GM23338 (cell line): Measurements from ENCODE around the gene USH1C. TPM values are rescaled to one million over a fixed set of nuclear protein-coding genes. Genes with fewer than 3 reads are reported as not detected.

Experiments
- ATAC-seq: fragments of 200-7000 bp; cut with Tn5 transposase; 3 replicates; pipeline ENCODE4 v1.9.1; 2020
- DNase-seq: peaks from one replicate; pipeline ENCODE4 v3.0.0-alpha.2; 2015; ENCODE audit warnings: low spot score
- H2AFZ ChIP-seq: fragments of 200-600 bp; sonication (generic); 2 replicates; pipeline ENCODE4 v1.8.0; 2016; ENCODE audit warnings: antibody characterized with exemption, mild to moderate bottlenecking, moderate library complexity
- H3F3A ChIP-seq: fragments of 200-600 bp; sonication (generic); replicated peaks from 2 replicates; pipeline ENCODE4 v1.8.0; 2017; ENCODE audit warnings: antibody characterized with exemption, mixed run types, low read depth
- H3K27ac ChIP-seq: fragments of 200-600 bp; sonication (generic); 2 replicates; pipeline ENCODE4 v1.6.1; 2016; ENCODE audit warnings: low read depth
- H3K27me3 ChIP-seq: fragments of 200-600 bp; sonication (generic); 2 replicates; pipeline ENCODE4 v1.8.0; 2016; ENCODE audit warnings: mild to moderate bottlenecking, mixed run types, moderate library complexity; ENCODE audit not compliant: insufficient read depth
- H3K36me3 ChIP-seq: fragments of 200-600 bp; sonication (generic); 2 replicates; pipeline ENCODE4 v1.8.0; 2016; ENCODE audit warnings: mild to moderate bottlenecking; ENCODE audit not compliant: insufficient read depth
- H3K4me1 ChIP-seq: fragments of 200-600 bp; sonication (generic); 2 replicates; pipeline ENCODE4 v1.8.0; 2016; ENCODE audit warnings: mild to moderate bottlenecking, moderate library complexity; ENCODE audit not compliant: insufficient read depth
- H3K4me2 ChIP-seq: fragments of 200-600 bp; sonication (generic); 2 replicates; pipeline ENCODE4 v1.7.1; 2017; ENCODE audit warnings: mixed run types
- H3K4me3 ChIP-seq: fragments of 200-600 bp; sonication (generic); 2 replicates; pipeline ENCODE4 v1.6.1; 2016; ENCODE audit warnings: mixed run types
- H3K79me2 ChIP-seq: fragments of 200-600 bp; sonication (generic); replicated peaks from 2 replicates; pipeline ENCODE4 v1.8.0; 2017; ENCODE audit warnings: mild to moderate bottlenecking; ENCODE audit not compliant: insufficient read depth
- H3K9me2 ChIP-seq: fragments of 200-600 bp; sonication (generic); 2 replicates; pipeline ENCODE4 v1.8.0; 2017; ENCODE audit not compliant: insufficient read depth
- H4K20me1 ChIP-seq: fragments of 200-600 bp; sonication (generic); replicated peaks from 2 replicates; pipeline ENCODE4 v1.8.0; 2017; ENCODE audit warnings: mild to moderate bottlenecking; ENCODE audit not compliant: insufficient read depth
- H3K27ac Mint-ChIP-seq: 2 replicates; pipeline ENCODE4 v1.8.0; 2020; ENCODE audit warnings: inconsistent platforms, mild to moderate bottlenecking, moderate library complexity, mixed read lengths
- H3K27me3 Mint-ChIP-seq: 3 replicates; pipeline ENCODE4 v1.8.0; 2022; ENCODE audit warnings: low read depth, mild to moderate bottlenecking, moderate library complexity, mixed read lengths, inconsistent platforms; ENCODE audit not compliant: insufficient read depth, poor library complexity
- H3K36me3 Mint-ChIP-seq: 3 replicates; pipeline ENCODE4 v1.8.0; 2021; ENCODE audit warnings: low read depth, mild to moderate bottlenecking, inconsistent platforms, moderate library complexity, mixed read lengths
- H3K4me1 Mint-ChIP-seq: 3 replicates; pipeline ENCODE4 v1.8.0; 2020; ENCODE audit warnings: mild to moderate bottlenecking, inconsistent platforms, mixed read lengths
- H3K4me3 Mint-ChIP-seq: 3 replicates; pipeline ENCODE4 v1.8.0; 2021; ENCODE audit warnings: moderate library complexity, mild to moderate bottlenecking, inconsistent platforms, mixed read lengths
- H3K9me3 Mint-ChIP-seq: 3 replicates; pipeline ENCODE4 v1.8.0; 2020; ENCODE audit warnings: moderate library complexity, mild to moderate bottlenecking, inconsistent platforms, mixed read lengths
- EZH2 ChIP-seq: fragments of 200-600 bp; sonication (generic); IDR thresholded peaks from one replicate; pipeline ENCODE4 v1.8.0; 2017; ENCODE audit warnings: antibody characterized with exemption, mild to moderate bottlenecking, low read depth; ENCODE audit not compliant: unreplicated experiment
- EZH2phosphoT487 ChIP-seq: fragments of 200-600 bp; sonication (generic); IDR thresholded peaks from one replicate; pipeline ENCODE4 v1.8.1; 2018; ENCODE audit warnings: antibody characterized with exemption; ENCODE audit not compliant: unreplicated experiment
- JUNB ChIP-seq: IDR thresholded peaks from one replicate; pipeline ENCODE4 v1.6.1; 2016; ENCODE audit warnings: antibody characterized with exemption; ENCODE audit not compliant: unreplicated experiment
- NANOG ChIP-seq: IDR thresholded peaks from 2 replicates; pipeline ENCODE4 v1.6.1; 2016; ENCODE audit warnings: antibody characterized with exemption, borderline replicate concordance
- POLR2AphosphoS5 ChIP-seq: IDR thresholded peaks from 2 replicates; pipeline ENCODE4 v1.6.1; 2016; ENCODE audit warnings: antibody characterized with exemption, low read depth
- STAT1 ChIP-seq: IDR thresholded peaks from one replicate; pipeline ENCODE4 v1.6.1; 2016; ENCODE audit warnings: antibody characterized with exemption; ENCODE audit not compliant: unreplicated experiment
- ZNF114 ChIP-seq: fragments of 250-450 bp; sonication (Bioruptor Pico); IDR thresholded peaks from 2 replicates; pipeline ENCODE4 v1.5.0; 2020; ENCODE audit warnings: mild to moderate bottlenecking, moderate library complexity
- ZNF331 ChIP-seq: fragments of 250-450 bp; sonication (Bioruptor Pico); IDR thresholded peaks from 2 replicates; pipeline ENCODE4 v1.5.0; 2020; ENCODE audit warnings: low read depth, mild to moderate bottlenecking, moderate library complexity
- polyA plus RNA-seq: library from polyadenylated mRNA; unstranded; fragments of >200 nt; fragmentation: Nextera tagmentation; extraction: Ambion mirVana; gene quantifications from 2 replicates; pipeline ENCODE4 v1.2.1, GENCODE V29; 2016
- total RNA-seq: library from RNA; depleted of rRNA; stranded (reverse); fragments of >200 nt; shearing (Covaris generic); gene quantifications from 2 replicates; pipeline ENCODE4 v1.2.3, GENCODE V29; 2014
- TF ChIP-seq, protein P1 (sequence below), 2 experiments: fragments of 200-600 bp in 1 of 2; sonication (generic) in 1 of 2; conservative IDR thresholded peaks; 2 replicates each; pipeline versions ENCODE4 v1.5.1 to v1.6.1; 2016 to 2017; ENCODE audit warnings: antibody characterized with exemption in 2 of 2, low read depth in 2 of 2, mild to moderate bottlenecking in 2 of 2, moderate library complexity in 1 of 2
- TF ChIP-seq, protein P2 (sequence below): IDR thresholded peaks from 2 replicates; pipeline ENCODE4 v1.6.1; 2016; ENCODE audit warnings: antibody characterized with exemption
- TF ChIP-seq, protein P3 (sequence below): IDR thresholded peaks from one replicate; pipeline ENCODE4 v1.6.1; 2018; ENCODE audit warnings: antibody characterized with exemption; ENCODE audit not compliant: unreplicated experiment

USH1C gene
- total and polyA plus RNA-seq, 2 experiments from 2014 or later: 1.3 to 1.8 TPM

DNA sequence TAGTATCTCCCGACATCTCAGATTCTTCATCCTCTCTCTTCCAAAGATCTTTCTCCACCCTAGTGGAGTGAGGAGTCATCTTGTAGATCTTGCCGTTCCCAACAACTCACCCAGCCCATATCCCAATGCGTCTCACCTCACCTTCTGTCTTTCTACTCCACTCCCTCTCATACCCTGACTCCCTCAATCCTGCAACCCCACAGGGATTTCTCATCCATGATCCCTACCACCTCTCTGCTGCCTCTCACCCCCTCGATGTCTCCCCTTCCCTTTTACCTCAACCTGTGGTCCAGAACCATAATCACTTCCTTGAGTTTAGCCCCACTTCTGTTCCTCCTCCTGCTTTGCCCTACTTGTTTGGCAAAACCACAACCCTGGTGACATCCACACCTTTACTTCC lies 44.5 kb upstream of the USH1C start (continued):
- TF ChIP-seq, protein P1, sequence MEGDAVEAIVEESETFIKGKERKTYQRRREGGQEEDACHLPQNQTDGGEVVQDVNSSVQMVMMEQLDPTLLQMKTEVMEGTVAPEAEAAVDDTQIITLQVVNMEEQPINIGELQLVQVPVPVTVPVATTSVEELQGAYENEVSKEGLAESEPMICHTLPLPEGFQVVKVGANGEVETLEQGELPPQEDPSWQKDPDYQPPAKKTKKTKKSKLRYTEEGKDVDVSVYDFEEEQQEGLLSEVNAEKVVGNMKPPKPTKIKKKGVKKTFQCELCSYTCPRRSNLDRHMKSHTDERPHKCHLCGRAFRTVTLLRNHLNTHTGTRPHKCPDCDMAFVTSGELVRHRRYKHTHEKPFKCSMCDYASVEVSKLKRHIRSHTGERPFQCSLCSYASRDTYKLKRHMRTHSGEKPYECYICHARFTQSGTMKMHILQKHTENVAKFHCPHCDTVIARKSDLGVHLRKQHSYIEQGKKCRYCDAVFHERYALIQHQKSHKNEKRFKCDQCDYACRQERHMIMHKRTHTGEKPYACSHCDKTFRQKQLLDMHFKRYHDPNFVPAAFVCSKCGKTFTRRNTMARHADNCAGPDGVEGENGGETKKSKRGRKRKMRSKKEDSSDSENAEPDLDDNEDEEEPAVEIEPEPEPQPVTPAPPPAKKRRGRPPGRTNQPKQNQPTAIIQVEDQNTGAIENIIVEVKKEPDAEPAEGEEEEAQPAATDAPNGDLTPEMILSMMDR (conservative IDR thresholded peaks at IDR 0.05; ENCODE audit: low read depth in 2 of 2): no peak
- TF ChIP-seq EZH2 (no peak), STAT1 (no peak), NANOG (no peak), POLR2AphosphoS5 (no peak)

DNA sequence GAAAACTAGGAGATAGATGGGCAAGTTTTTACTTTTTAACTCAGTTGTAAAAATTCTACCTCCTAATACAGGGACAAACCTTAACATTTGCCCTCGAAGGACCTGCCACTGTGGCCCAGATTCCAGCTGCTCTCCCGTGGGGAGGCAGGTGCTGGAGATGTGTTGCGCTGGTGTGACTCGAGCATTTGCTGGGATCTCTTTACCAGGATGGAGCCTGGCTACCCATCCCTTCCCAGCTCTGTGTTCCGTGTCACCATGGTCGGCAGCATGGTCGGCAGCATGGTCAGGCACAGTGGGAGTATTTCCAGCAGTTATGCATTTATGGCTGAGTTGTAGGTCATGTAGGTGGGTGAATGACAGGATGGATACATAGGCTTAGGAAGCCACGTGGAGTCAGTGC lies 44.0 kb upstream of the USH1C start:
- ATAC-seq (no peak), DNase-seq (no peak)
- Histone ChIP-seq H3K36me3 (no peaks in the 10 kb centered on the region), H3F3A (no peaks in the 10 kb centered on the region), H3K4me2 (no peak overlapping the region), H3K27ac (no peak overlapping the region), H3K4me1 (no peaks in the 10 kb centered on the region), H3K9me2 (no peaks in the 10 kb centered on the region), H3K79me2 (no peaks in the 10 kb centered on the region), H3K27me3 (no peaks in the 10 kb centered on the region), H2AFZ (no peak overlapping the region), H4K20me1 (no peaks in the 10 kb centered on the region), H3K4me3 (no peak overlapping the region)
- Mint-ChIP-seq H3K9me3 (no peaks in the 10 kb centered on the region), H3K4me1 (no peaks in the 10 kb centered on the region), H3K4me3 (no peak overlapping the region), H3K27me3 (no peaks in the 10 kb centered on the region), H3K36me3 (no peaks in the 10 kb centered on the region), H3K27ac (no peak overlapping the region)
- TF ChIP-seq JUNB (no peak), ZNF114 (CRISPR knock-in tag) (no peak), ZNF331 (CRISPR knock-in tag) (no peak), STAT1 (no peak), NANOG (no peak), EZH2phosphoT487 (no peak), POLR2AphosphoS5 (no peak)
- TF ChIP-seq, protein P2, sequence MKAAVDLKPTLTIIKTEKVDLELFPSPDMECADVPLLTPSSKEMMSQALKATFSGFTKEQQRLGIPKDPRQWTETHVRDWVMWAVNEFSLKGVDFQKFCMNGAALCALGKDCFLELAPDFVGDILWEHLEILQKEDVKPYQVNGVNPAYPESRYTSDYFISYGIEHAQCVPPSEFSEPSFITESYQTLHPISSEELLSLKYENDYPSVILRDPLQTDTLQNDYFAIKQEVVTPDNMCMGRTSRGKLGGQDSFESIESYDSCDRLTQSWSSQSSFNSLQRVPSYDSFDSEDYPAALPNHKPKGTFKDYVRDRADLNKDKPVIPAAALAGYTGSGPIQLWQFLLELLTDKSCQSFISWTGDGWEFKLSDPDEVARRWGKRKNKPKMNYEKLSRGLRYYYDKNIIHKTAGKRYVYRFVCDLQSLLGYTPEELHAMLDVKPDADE: no peak
- TF ChIP-seq, protein P3, sequence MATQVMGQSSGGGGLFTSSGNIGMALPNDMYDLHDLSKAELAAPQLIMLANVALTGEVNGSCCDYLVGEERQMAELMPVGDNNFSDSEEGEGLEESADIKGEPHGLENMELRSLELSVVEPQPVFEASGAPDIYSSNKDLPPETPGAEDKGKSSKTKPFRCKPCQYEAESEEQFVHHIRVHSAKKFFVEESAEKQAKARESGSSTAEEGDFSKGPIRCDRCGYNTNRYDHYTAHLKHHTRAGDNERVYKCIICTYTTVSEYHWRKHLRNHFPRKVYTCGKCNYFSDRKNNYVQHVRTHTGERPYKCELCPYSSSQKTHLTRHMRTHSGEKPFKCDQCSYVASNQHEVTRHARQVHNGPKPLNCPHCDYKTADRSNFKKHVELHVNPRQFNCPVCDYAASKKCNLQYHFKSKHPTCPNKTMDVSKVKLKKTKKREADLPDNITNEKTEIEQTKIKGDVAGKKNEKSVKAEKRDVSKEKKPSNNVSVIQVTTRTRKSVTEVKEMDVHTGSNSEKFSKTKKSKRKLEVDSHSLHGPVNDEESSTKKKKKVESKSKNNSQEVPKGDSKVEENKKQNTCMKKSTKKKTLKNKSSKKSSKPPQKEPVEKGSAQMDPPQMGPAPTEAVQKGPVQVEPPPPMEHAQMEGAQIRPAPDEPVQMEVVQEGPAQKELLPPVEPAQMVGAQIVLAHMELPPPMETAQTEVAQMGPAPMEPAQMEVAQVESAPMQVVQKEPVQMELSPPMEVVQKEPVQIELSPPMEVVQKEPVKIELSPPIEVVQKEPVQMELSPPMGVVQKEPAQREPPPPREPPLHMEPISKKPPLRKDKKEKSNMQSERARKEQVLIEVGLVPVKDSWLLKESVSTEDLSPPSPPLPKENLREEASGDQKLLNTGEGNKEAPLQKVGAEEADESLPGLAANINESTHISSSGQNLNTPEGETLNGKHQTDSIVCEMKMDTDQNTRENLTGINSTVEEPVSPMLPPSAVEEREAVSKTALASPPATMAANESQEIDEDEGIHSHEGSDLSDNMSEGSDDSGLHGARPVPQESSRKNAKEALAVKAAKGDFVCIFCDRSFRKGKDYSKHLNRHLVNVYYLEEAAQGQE: no peak
- TF ChIP-seq, protein P1 (conservative IDR thresholded peaks at IDR 0.05; ENCODE audit: low read depth in 2 of 2): no peak
